ENCODE measurements around the gene HCK.

DNA sequence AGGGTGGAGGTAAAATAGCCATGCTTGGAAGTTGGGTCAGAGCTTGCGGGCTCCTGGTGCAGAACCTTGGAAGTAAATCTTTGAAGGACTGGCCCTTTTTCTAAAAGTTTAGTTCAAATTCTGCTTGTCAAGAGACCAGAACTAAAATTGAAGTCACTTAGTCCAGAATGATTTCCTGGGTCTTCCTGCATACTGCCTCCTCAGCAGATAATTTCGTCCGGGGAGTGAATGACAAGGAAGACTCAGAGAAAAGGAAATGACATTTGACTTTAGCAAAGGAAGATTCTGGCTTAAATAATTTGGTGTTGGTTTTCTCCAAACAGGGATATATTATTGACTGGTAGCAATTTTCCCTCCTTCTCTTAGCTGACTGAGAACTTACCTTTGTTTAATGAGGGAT lies 58.7 kb downstream of the HCK start:
- no peak for TF ChIP-seq EZH2 (IDR thresholded peaks at IDR 0.05; ENCODE audit: borderline replicate concordance, low read depth, low read length, severe bottlenecking)
- TF ChIP-seq CTCF (IDR thresholded peaks at IDR 0.05; ENCODE audit: borderline replicate concordance, extremely low read depth, low read length, poor library complexity, severe bottlenecking), result no peak
